HepG2 (cell line): ENCODE data around the gene ZDHHC6. TPM values are rescaled to one million over a fixed set of nuclear protein-coding genes. Genes with fewer than 3 reads are reported as not detected.

Source experiments
- FOXC1 ChIP-seq: sonication (generic); formaldehyde crosslinking; IDR thresholded peaks from 2 replicates; pipeline ENCODE4 v1.8.0; 2022; ENCODE audit warnings: mild to moderate bottlenecking, missing genetic modification reagents, borderline replicate concordance
- GATAD2A ChIP-seq: IDR thresholded peaks from 2 replicates; pipeline ENCODE4 v1.6.1; 2016
- ISL2 ChIP-seq: sonication (generic); formaldehyde crosslinking; IDR thresholded peaks from 2 replicates; pipeline ENCODE4 v1.5.0; 2020; ENCODE audit warnings: missing genetic modification reagents
- KDM5B ChIP-seq: sonication (generic); formaldehyde crosslinking; IDR thresholded peaks from 2 replicates; pipeline ENCODE4 v1.4.0; 2020; ENCODE audit warnings: missing genetic modification reagents, mild to moderate bottlenecking, borderline replicate concordance
- MED1 ChIP-seq: sonication (generic); formaldehyde crosslinking; IDR thresholded peaks from 2 replicates; pipeline ENCODE4 v1.4.0; 2020; ENCODE audit warnings: missing genetic modification reagents
- NFYC ChIP-seq: IDR thresholded peaks from 2 replicates; pipeline ENCODE4 v1.6.1; 2016; ENCODE audit warnings: missing genetic modification reagents, missing compliant biosample characterization
- PAF1 ChIP-seq: IDR thresholded peaks from 2 replicates; pipeline ENCODE4 v1.6.1; 2016; ENCODE audit warnings: missing genetic modification reagents, missing compliant biosample characterization
- PHF8 ChIP-seq: sonication (generic); formaldehyde crosslinking; IDR thresholded peaks from 2 replicates; pipeline ENCODE4 v1.5.0; 2020; ENCODE audit warnings: missing genetic modification reagents
- RFX1 ChIP-seq: fragments of 450-650 bp; IDR thresholded peaks from 2 replicates; pipeline ENCODE4 v1.6.1; 2017
- RFXAP ChIP-seq: sonication (generic); formaldehyde crosslinking; IDR thresholded peaks from 2 replicates; pipeline ENCODE4 v1.4.0; 2020; ENCODE audit warnings: missing genetic modification reagents, borderline replicate concordance
- ZFP36L2 ChIP-seq: sonication (generic); formaldehyde crosslinking; IDR thresholded peaks from 2 replicates; pipeline ENCODE4 v1.4.0; 2020; ENCODE audit warnings: missing genetic modification reagents
- ZNF446 ChIP-seq: sonication (generic); formaldehyde crosslinking; IDR thresholded peaks from 2 replicates; pipeline ENCODE4 v1.5.0; 2020; ENCODE audit warnings: mild to moderate bottlenecking, missing genetic modification reagents
- ZNF660 ChIP-seq: sonication (generic); formaldehyde crosslinking; IDR thresholded peaks from 2 replicates; pipeline ENCODE4 v1.5.1; 2020; ENCODE audit warnings: mild to moderate bottlenecking, low read depth, missing genetic modification reagents, borderline replicate concordance
- ZNF672 ChIP-seq: sonication (generic); formaldehyde crosslinking; IDR thresholded peaks from 2 replicates; pipeline ENCODE4 v1.8.1; 2022; ENCODE audit warnings: missing genetic modification reagents
- polyA plus RNA-seq, 8 experiments: library from polyadenylated mRNA; depleted of rRNA in 3 of 8; stranded (reverse) in 7 of 8; unstranded in 1 of 8; fragments of >200 nt; fragmentation: Illumina TruSeq in 4 of 8; extraction: Trizol in 4 of 8; gene quantifications; 2 replicates each; pipeline versions ENCODE4 v1.2.1 to v1.2.3, GENCODE V29; 2011 to 2016; ENCODE audit warnings: low read depth in 4 of 8, missing spikeins in 1 of 8, mixed read lengths in 1 of 8; ENCODE audit not compliant: insufficient read depth in 1 of 8
- total RNA-seq, 5 experiments: library from RNA; depleted of rRNA; stranded (reverse); fragments of >200 nt; fragmentation: Illumina TruSeq; extraction: Trizol; gene quantifications; 2 replicates each; pipeline ENCODE4 v1.2.3, GENCODE V29; 2016; ENCODE audit warnings: low read depth in 1 of 5
- TF ChIP-seq, protein P1 (sequence below): IDR thresholded peaks from 2 replicates; pipeline ENCODE4 v1.6.1; 2016; ENCODE audit warnings: low read depth
- TF ChIP-seq, protein P2 (sequence below): sonication (generic); formaldehyde crosslinking; IDR thresholded peaks from 2 replicates; pipeline ENCODE4 v1.8.1; 2022; ENCODE audit warnings: mild to moderate bottlenecking, missing genetic modification reagents
- TF ChIP-seq, protein P3 (sequence below): sonication (generic); formaldehyde crosslinking; IDR thresholded peaks from 2 replicates; pipeline ENCODE4 v1.8.1; 2023; ENCODE audit warnings: mild to moderate bottlenecking, missing genetic modification reagents
- TF ChIP-seq, protein P4 (sequence below): sonication (generic); formaldehyde crosslinking; IDR thresholded peaks from 2 replicates; pipeline ENCODE4 v1.4.0; 2020; ENCODE audit warnings: missing genetic modification reagents, mild to moderate bottlenecking, borderline replicate concordance
- TF ChIP-seq, protein P5 (sequence below): sonication (generic); formaldehyde crosslinking; IDR thresholded peaks from 2 replicates; pipeline ENCODE4 v1.4.0; 2020; ENCODE audit warnings: missing genetic modification reagents
- TF ChIP-seq, protein P6 (sequence below): sonication (generic); formaldehyde crosslinking; IDR thresholded peaks from 2 replicates; pipeline ENCODE4 v1.4.0; 2020; ENCODE audit warnings: missing genetic modification reagents, borderline replicate concordance
- TF ChIP-seq, protein P7 (sequence below): IDR thresholded peaks from 2 replicates; pipeline ENCODE4 v1.6.1; 2016

The ZDHHC6 gene
- total and polyA plus RNA-seq, 2 of the 13 experiments (the other 11 are each of a cell fraction or from before 2014, with no cell fraction given): 20.9 to 49.4 TPM

DNA sequence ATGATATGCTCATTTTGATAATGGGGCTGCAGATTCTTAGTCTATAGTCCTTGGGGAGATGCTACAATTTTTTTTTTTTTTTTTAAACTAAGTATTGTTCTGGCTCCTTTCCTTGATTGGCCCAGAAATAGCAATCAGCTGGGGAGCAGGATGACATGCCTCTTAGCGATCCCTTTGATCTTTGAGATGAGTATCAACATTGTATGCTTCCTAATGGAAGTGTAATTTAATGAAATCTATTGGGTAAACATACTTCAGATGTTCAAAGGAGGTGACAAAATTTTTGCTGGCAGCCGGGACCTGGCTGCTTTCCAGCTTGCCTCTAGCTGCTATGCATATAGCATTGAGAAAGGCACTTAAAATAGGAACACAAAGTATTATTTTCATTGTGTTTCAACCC is 43.8 kb upstream of the ZDHHC6 start (continued):
- TF ChIP-seq, protein P1, sequence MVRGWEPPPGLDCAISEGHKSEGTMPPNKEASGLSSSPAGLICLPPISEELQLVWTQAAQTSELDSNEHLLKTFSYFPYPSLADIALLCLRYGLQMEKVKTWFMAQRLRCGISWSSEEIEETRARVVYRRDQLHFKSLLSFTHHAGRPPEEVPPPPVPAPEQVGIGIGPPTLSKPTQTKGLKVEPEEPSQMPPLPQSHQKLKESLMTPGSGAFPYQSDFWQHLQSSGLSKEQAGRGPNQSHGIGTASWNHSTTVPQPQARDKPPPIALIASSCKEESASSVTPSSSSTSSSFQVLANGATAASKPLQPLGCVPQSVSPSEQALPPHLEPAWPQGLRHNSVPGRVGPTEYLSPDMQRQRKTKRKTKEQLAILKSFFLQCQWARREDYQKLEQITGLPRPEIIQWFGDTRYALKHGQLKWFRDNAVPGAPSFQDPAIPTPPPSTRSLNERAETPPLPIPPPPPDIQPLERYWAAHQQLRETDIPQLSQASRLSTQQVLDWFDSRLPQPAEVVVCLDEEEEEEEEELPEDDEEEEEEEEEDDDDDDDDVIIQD: peak; percentile 38; the same call in 1 of the 2 replicates
- TF ChIP-seq RFXAP: no peak
- TF ChIP-seq PHF8 (CRISPR knock-in tag): no peak
- TF ChIP-seq, protein P2, sequence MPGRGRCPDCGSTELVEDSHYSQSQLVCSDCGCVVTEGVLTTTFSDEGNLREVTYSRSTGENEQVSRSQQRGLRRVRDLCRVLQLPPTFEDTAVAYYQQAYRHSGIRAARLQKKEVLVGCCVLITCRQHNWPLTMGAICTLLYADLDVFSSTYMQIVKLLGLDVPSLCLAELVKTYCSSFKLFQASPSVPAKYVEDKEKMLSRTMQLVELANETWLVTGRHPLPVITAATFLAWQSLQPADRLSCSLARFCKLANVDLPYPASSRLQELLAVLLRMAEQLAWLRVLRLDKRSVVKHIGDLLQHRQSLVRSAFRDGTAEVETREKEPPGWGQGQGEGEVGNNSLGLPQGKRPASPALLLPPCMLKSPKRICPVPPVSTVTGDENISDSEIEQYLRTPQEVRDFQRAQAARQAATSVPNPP (CRISPR knock-in tag): no peak
- TF ChIP-seq, protein P3, sequence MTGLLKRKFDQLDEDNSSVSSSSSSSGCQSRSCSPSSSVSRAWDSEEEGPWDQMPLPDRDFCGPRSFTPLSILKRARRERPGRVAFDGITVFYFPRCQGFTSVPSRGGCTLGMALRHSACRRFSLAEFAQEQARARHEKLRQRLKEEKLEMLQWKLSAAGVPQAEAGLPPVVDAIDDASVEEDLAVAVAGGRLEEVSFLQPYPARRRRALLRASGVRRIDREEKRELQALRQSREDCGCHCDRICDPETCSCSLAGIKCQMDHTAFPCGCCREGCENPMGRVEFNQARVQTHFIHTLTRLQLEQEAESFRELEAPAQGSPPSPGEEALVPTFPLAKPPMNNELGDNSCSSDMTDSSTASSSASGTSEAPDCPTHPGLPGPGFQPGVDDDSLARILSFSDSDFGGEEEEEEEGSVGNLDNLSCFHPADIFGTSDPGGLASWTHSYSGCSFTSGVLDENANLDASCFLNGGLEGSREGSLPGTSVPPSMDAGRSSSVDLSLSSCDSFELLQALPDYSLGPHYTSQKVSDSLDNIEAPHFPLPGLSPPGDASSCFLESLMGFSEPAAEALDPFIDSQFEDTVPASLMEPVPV: no peak
- TF ChIP-seq GATAD2A (CRISPR knock-in tag): peak; percentile 30; the same call in 1 of the 2 replicates
- TF ChIP-seq NFYC (CRISPR knock-in tag): peak; percentile 34; the same call in 1 of the 2 replicates
- TF ChIP-seq ZFP36L2 (CRISPR knock-in tag): no peak
- TF ChIP-seq, protein P4, sequence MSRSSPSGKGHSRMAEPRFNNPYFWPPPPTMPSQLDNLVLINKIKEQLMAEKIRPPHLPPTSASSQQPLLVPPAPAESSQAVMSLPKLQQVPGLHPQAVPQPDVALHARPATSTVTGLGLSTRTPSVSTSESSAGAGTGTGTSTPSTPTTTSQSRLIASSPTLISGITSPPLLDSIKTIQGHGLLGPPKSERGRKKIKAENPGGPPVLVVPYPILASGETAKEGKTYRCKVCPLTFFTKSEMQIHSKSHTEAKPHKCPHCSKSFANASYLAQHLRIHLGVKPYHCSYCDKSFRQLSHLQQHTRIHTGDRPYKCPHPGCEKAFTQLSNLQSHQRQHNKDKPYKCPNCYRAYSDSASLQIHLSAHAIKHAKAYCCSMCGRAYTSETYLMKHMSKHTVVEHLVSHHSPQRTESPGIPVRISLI (CRISPR knock-in tag): peak; percentile 86
- no peak for TF ChIP-seq KDM5B
- no peak for TF ChIP-seq ZNF446 (CRISPR knock-in tag)
- no peak for TF ChIP-seq ZNF672
- TF ChIP-seq, protein P5, sequence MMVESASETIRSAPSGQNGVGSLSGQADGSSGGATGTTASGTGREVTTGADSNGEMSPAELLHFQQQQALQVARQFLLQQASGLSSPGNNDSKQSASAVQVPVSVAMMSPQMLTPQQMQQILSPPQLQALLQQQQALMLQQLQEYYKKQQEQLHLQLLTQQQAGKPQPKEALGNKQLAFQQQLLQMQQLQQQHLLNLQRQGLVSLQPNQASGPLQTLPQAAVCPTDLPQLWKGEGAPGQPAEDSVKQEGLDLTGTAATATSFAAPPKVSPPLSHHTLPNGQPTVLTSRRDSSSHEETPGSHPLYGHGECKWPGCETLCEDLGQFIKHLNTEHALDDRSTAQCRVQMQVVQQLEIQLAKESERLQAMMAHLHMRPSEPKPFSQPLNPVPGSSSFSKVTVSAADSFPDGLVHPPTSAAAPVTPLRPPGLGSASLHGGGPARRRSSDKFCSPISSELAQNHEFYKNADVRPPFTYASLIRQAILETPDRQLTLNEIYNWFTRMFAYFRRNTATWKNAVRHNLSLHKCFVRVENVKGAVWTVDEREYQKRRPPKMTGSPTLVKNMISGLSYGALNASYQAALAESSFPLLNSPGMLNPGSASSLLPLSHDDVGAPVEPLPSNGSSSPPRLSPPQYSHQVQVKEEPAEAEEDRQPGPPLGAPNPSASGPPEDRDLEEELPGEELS (CRISPR knock-in tag): peak; percentile 73
- TF ChIP-seq ZNF660 (CRISPR knock-in tag): no peak
- TF ChIP-seq FOXC1 (CRISPR knock-in tag): no peak
- TF ChIP-seq ISL2 (CRISPR knock-in tag): peak; percentile 99
- TF ChIP-seq MED1 (CRISPR knock-in tag): peak; percentile 45
- TF ChIP-seq RFX1: no peak
- TF ChIP-seq, protein P6, sequence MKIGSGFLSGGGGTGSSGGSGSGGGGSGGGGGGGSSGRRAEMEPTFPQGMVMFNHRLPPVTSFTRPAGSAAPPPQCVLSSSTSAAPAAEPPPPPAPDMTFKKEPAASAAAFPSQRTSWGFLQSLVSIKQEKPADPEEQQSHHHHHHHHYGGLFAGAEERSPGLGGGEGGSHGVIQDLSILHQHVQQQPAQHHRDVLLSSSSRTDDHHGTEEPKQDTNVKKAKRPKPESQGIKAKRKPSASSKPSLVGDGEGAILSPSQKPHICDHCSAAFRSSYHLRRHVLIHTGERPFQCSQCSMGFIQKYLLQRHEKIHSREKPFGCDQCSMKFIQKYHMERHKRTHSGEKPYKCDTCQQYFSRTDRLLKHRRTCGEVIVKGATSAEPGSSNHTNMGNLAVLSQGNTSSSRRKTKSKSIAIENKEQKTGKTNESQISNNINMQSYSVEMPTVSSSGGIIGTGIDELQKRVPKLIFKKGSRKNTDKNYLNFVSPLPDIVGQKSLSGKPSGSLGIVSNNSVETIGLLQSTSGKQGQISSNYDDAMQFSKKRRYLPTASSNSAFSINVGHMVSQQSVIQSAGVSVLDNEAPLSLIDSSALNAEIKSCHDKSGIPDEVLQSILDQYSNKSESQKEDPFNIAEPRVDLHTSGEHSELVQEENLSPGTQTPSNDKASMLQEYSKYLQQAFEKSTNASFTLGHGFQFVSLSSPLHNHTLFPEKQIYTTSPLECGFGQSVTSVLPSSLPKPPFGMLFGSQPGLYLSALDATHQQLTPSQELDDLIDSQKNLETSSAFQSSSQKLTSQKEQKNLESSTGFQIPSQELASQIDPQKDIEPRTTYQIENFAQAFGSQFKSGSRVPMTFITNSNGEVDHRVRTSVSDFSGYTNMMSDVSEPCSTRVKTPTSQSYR (CRISPR knock-in tag): no peak
- TF ChIP-seq PAF1 (CRISPR knock-in tag): no peak
- TF ChIP-seq, protein P7, sequence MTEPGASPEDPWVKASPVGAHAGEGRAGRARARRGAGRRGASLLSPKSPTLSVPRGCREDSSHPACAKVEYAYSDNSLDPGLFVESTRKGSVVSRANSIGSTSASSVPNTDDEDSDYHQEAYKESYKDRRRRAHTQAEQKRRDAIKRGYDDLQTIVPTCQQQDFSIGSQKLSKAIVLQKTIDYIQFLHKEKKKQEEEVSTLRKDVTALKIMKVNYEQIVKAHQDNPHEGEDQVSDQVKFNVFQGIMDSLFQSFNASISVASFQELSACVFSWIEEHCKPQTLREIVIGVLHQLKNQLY (CRISPR knock-in tag): 0 out of 2 replicates have a peak, but pooled peaks have one; percentile 17
